Measurements from ENCODE around the gene CCL8. TPM values are rescaled to one million over a fixed set of nuclear protein-coding genes. Genes with fewer than 3 reads are reported as not detected.

Gene CCL8
- total and polyA plus RNA-seq, 7 experiments from 2014 or later, result not detected

DNA sequence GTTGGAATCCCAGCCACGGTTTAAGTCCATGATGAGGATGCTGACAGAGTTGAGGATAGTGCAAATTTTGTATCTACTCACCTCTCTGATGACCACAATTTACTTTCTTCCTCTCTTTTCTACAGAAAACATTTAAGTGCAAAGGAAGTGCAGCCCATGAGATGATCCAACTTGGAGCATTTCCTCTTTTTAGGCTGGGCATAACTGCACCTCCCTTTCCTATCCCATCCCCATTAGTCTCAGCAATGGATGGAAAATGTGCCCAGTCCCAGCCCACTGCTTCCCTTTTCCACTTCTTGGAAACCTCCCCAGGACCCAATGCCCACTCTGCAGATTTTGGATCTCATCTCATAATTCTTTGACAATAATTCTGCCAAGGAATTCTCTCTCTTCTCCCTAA, 16.6 kb upstream of the CCL8 start:
- no peak overlapping the region for H3K4me3 Mint-ChIP-seq
- no peak overlapping the region for H3K27ac Mint-ChIP-seq
- peaks cover 9 to 37% (median 27%) of the 10 kb centered on the region in 5 donors for H3K27me3 Mint-ChIP-seq
- no peak for ATAC-seq
- H3K36me3 Mint-ChIP-seq, result no peaks in the 10 kb centered on the region
- no peak for DNase-seq
- ChIA-PET POLR2A (no interaction called here), CTCF (no interaction called here)
- H3K4me1 ChIP-seq (ENCODE audit: control insufficient read depth in 2 of 2, insufficient read depth in 2 of 2, low read length in 2 of 2), result no peaks in the 10 kb centered on the region
- peaks cover 0 to 5% (median 3%) of the 10 kb centered on the region in 11 donors for H3K9me3 Mint-ChIP-seq
- intact Hi-C loops (cut with micrococcal nuclease), result no loop called here
- no peaks in the 10 kb centered on the region for H3K36me3 ChIP-seq (ENCODE audit: control insufficient read depth in 2 of 3, insufficient read depth in 3 of 3, low read length in 3 of 3)
- H3K27ac ChIP-seq (ENCODE audit: low read depth, low read length), result no peak overlapping the region
- peaks cover 0 to 50% (median 0%) of the 10 kb centered on the region in 7 donors for H3K4me1 Mint-ChIP-seq
- peaks cover 0 to 3% of the 10 kb centered on the region in 2 donors for H3K27me3 ChIP-seq (ENCODE audit: control insufficient read depth in 2 of 2, insufficient read depth in 2 of 2, low read length in 2 of 2)
- H3K4me3 ChIP-seq (ENCODE audit: low read length), result no peak overlapping the region
- no peaks in the 10 kb centered on the region for H3K9me3 ChIP-seq (ENCODE audit: control insufficient read depth in 2 of 3, low read length in 3 of 3)

DNA sequence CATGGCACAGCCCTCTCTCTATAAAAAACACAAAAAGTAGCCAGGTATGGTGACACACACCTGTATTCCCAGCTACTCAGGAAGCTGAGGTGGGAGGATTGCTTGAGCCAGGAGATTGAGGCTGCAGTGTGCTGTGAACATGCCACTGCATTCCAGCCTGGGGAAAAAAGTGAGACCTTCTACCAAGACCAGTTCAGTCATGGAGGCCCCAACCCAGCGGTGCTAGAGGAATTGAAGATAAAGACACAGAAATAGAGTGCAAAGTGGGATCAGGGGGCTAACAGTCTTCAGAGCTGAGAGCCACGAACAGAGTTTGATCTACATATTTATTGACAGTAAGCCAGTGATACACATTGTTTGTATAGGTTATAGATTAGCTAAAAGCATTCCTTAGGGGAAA, 15.6 kb upstream of the CCL8 start:
- DNase-seq (no peak), ATAC-seq (no peak)
- H3K9me3 ChIP-seq (ENCODE audit: control insufficient read depth in 2 of 3, low read length in 3 of 3), result no peaks in the 10 kb centered on the region
- Mint-ChIP-seq H3K36me3 (no peaks in the 10 kb centered on the region), H3K27ac (no peak overlapping the region), H3K4me1 (peaks cover 0 to 53% (median 0%) of the 10 kb centered on the region in 7 donors), H3K4me3 (no peak overlapping the region), H3K9me3 (peaks cover 0 to 3% (median under 1%) of the 10 kb centered on the region in 11 donors), H3K27me3 (peaks cover 5 to 33% (median 24%) of the 10 kb centered on the region in 5 donors)
- H3K36me3 ChIP-seq (ENCODE audit: control insufficient read depth in 2 of 3, insufficient read depth in 3 of 3, low read length in 3 of 3), result no peaks in the 10 kb centered on the region
- no peak overlapping the region for H3K4me3 ChIP-seq (ENCODE audit: low read length)
- no peaks in the 10 kb centered on the region for H3K4me1 ChIP-seq (ENCODE audit: control insufficient read depth in 2 of 2, insufficient read depth in 2 of 2, low read length in 2 of 2)
- H3K27ac ChIP-seq (ENCODE audit: low read depth, low read length), result no peak overlapping the region
- ChIA-PET POLR2A (no interaction called here), CTCF (no interaction called here)
- intact Hi-C loops (cut with micrococcal nuclease), result no loop called here
- H3K27me3 ChIP-seq (ENCODE audit: control insufficient read depth in 2 of 2, insufficient read depth in 2 of 2, low read length in 2 of 2), result peaks cover 0 to 3% of the 10 kb centered on the region in 2 donors

DNA sequence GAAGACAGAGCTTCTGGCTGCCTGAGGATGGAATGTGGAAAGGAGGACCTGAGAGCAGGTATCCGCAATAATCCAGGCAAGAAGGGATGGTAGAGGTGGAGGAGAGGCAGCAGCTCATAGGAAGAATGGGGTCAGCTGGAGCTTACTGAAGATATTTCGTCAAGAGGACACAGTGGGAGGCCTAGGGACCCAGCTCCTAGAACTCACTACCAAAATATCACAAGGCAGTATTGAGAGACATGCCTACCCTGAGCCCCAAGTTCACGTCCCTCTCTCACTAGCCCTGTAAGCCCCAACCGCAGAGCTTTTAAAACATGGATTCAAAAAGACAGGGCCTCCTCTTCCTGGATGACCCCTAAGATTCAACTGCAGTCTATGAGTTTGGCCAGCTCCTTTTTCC, 14.2 kb upstream of the CCL8 start:
- Histone ChIP-seq H3K4me3 (ENCODE audit: low read length) (no peak overlapping the region), H3K27ac (ENCODE audit: low read depth, low read length) (no peak overlapping the region), H3K36me3 (ENCODE audit: control insufficient read depth in 2 of 3, insufficient read depth in 3 of 3, low read length in 3 of 3) (no peaks in the 10 kb centered on the region), H3K9me3 (ENCODE audit: control insufficient read depth in 2 of 3, low read length in 3 of 3) (no peaks in the 10 kb centered on the region), H3K4me1 (ENCODE audit: control insufficient read depth in 2 of 2, insufficient read depth in 2 of 2, low read length in 2 of 2) (no peaks in the 10 kb centered on the region), H3K27me3 (ENCODE audit: control insufficient read depth in 2 of 2, insufficient read depth in 2 of 2, low read length in 2 of 2) (peaks cover 0 to 3% of the 10 kb centered on the region in 2 donors)
- ATAC-seq (no peak), DNase-seq (no peak)
- CTCF ChIA-PET, result no interaction called here
- Mint-ChIP-seq H3K4me1 (peaks cover 0 to 53% (median 0%) of the 10 kb centered on the region in 7 donors), H3K36me3 (no peaks in the 10 kb centered on the region), H3K27me3 (peaks cover 0 to 28% (median 10%) of the 10 kb centered on the region in 5 donors), H3K27ac (no peak overlapping the region), H3K9me3 (peaks cover 0 to 3% (median 0%) of the 10 kb centered on the region in 11 donors), H3K4me3 (no peak overlapping the region)
- intact Hi-C loops (cut with micrococcal nuclease), result no loop called here
- POLR2A ChIA-PET, result no interaction called here

DNA sequence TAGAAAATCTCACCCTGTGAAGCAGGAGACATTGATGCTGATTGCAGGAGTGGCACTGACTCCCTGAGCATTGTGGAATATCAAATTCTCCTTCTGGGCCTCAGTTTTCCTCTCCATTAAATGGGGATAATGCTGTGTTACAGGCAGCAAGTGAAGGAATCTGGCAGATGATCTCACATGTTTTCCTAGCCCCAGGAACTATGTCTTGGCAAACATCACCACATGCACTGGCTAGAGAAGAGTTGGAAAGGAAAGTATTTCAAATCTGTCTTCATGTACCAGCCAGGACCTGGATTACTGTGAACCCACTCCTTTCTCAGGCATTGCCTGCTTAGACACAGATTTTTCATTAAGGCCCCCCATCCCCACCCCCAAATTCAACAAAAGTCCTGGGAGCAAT, 13.6 kb upstream of the CCL8 start:
- no peaks in the 10 kb centered on the region for H3K36me3 Mint-ChIP-seq
- ChIA-PET POLR2A (no interaction called here), CTCF (no interaction called here)
- H3K27ac ChIP-seq (ENCODE audit: low read depth, low read length), result no peak overlapping the region
- no peaks in the 10 kb centered on the region for H3K4me1 ChIP-seq (ENCODE audit: control insufficient read depth in 2 of 2, insufficient read depth in 2 of 2, low read length in 2 of 2)
- H3K27ac Mint-ChIP-seq, result no peak overlapping the region
- H3K36me3 ChIP-seq (ENCODE audit: control insufficient read depth in 2 of 3, insufficient read depth in 3 of 3, low read length in 3 of 3), result no peaks in the 10 kb centered on the region
- peaks cover 2 to 28% (median 8%) of the 10 kb centered on the region in 5 donors for H3K27me3 Mint-ChIP-seq
- DNase-seq (no peak), ATAC-seq (no peak)
- H3K4me3 ChIP-seq (ENCODE audit: low read length), result no peak overlapping the region
- H3K4me1 Mint-ChIP-seq, result peaks cover 0 to 50% (median 0%) of the 10 kb centered on the region in 7 donors
- no peaks in the 10 kb centered on the region for H3K9me3 ChIP-seq (ENCODE audit: control insufficient read depth in 2 of 3, low read length in 3 of 3)
- peaks cover 0 to 3% (median 0%) of the 10 kb centered on the region in 11 donors for H3K9me3 Mint-ChIP-seq
- intact Hi-C loops (cut with micrococcal nuclease), result no loop called here
- H3K27me3 ChIP-seq (ENCODE audit: control insufficient read depth in 2 of 2, insufficient read depth in 2 of 2, low read length in 2 of 2), result peaks cover 0 to under 1% of the 10 kb centered on the region in 2 donors
- H3K4me3 Mint-ChIP-seq, result no peak overlapping the region

DNA sequence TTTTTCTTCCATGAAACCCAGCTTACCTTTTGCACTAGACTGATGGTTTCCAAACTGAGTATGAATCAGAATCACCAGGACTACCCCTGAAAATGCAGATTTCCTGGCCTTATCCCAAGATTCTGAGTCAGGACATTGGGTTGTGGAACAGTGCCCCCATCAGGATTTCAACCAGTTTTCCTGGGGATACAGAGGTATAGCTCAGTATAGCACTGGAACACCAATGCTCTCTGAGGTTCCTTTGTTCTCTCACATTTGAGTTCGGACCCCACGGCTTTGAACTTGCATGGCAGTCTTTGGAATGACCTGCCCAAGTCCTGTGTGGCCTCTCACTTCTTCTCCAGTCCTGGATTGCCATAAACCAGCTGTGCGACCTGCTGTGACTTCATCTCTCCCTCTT, 12.8 kb upstream of the CCL8 start:
- H3K36me3 ChIP-seq (ENCODE audit: control insufficient read depth in 2 of 3, insufficient read depth in 3 of 3, low read length in 3 of 3), result no peaks in the 10 kb centered on the region
- DNase-seq, result no peak
- no peak overlapping the region for H3K27ac ChIP-seq (ENCODE audit: low read depth, low read length)
- H3K4me1 ChIP-seq (ENCODE audit: control insufficient read depth in 2 of 2, insufficient read depth in 2 of 2, low read length in 2 of 2), result no peaks in the 10 kb centered on the region
- no peaks in the 10 kb centered on the region for H3K9me3 ChIP-seq (ENCODE audit: control insufficient read depth in 2 of 3, low read length in 3 of 3)
- Mint-ChIP-seq H3K36me3 (no peaks in the 10 kb centered on the region), H3K27me3 (peaks cover 0 to 28% (median 5%) of the 10 kb centered on the region in 5 donors), H3K27ac (no peak overlapping the region), H3K4me3 (no peak overlapping the region), H3K9me3 (peaks cover 0 to 3% (median 0%) of the 10 kb centered on the region in 11 donors), H3K4me1 (peaks cover 0 to 42% (median 0%) of the 10 kb centered on the region in 7 donors)
- H3K27me3 ChIP-seq (ENCODE audit: control insufficient read depth in 2 of 2, insufficient read depth in 2 of 2, low read length in 2 of 2), result no peaks in the 10 kb centered on the region
- intact Hi-C loops (cut with micrococcal nuclease), result no loop called here
- no peak overlapping the region for H3K4me3 ChIP-seq (ENCODE audit: low read length)
- ChIA-PET CTCF (no interaction called here), POLR2A (no interaction called here)
- ATAC-seq, result no peak

DNA sequence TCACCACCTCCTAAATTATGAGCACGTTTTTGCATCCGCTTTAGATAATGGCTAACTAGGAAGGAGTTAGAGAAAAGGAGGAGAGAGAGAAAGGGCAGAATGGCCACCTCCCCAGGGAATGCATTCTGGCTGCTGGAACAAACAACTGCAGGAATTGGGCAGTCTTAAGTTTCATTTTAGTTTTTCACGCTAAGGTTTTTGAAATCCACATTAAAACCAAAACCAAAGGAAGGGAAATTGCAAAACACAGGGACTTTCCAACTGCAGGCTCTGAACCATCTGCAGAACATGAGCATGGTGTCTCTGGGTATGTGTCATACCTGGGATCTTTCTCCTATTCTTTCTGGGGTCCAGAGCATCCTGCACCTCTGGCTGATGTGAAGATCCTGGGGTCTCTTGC, 12.1 kb upstream of the CCL8 start:
- Histone ChIP-seq H3K27me3 (ENCODE audit: control insufficient read depth in 2 of 2, insufficient read depth in 2 of 2, low read length in 2 of 2) (no peaks in the 10 kb centered on the region), H3K27ac (ENCODE audit: low read depth, low read length) (no peak overlapping the region), H3K4me1 (ENCODE audit: control insufficient read depth in 2 of 2, insufficient read depth in 2 of 2, low read length in 2 of 2) (no peaks in the 10 kb centered on the region), H3K36me3 (ENCODE audit: control insufficient read depth in 2 of 3, insufficient read depth in 3 of 3, low read length in 3 of 3) (no peaks in the 10 kb centered on the region), H3K9me3 (ENCODE audit: control insufficient read depth in 2 of 3, low read length in 3 of 3) (no peaks in the 10 kb centered on the region), H3K4me3 (ENCODE audit: low read length) (no peak overlapping the region)
- no peak for DNase-seq
- CTCF ChIA-PET, result no interaction called here
- POLR2A ChIA-PET, result no interaction called here
- peak overlapping the region in 1 of 9 donors; percentile 27 for H3K27ac Mint-ChIP-seq
- intact Hi-C loops (cut with micrococcal nuclease), result no loop called here
- peak; percentile 47 for ATAC-seq
- no peaks in the 10 kb centered on the region for H3K36me3 Mint-ChIP-seq
- H3K27me3 Mint-ChIP-seq, result peaks cover 2 to 25% (median 7%) of the 10 kb centered on the region in 5 donors
- peaks cover 0 to 3% (median 0%) of the 10 kb centered on the region in 11 donors for H3K9me3 Mint-ChIP-seq
- peaks cover 0 to 36% (median 0%) of the 10 kb centered on the region in 7 donors for H3K4me1 Mint-ChIP-seq
- H3K4me3 Mint-ChIP-seq, result peak overlapping the region in 1 of 10 donors; percentile 45

DNA sequence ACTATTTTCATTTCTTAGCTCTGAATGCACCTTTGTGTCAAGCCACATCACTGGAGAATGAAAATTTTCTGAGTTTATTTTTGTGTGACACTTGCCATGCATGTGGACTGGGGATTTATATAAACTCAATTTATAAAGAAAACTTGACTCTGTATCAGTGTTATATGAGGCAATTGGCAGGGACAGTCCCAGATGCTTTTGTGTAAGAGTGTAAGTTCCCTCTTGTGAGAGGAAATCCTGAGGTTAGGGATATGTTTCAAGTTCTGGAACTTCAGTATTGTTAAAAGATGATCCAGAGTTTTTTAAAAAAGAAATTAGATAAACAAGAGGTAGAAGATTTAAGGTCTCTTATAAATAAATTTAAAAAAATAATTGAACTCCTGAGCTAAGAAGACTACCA, 10.9 kb upstream of the CCL8 start:
- peaks cover 0 to 32% (median 0%) of the 10 kb centered on the region in 7 donors for H3K4me1 Mint-ChIP-seq
- H3K4me3 ChIP-seq (ENCODE audit: low read length), result no peak overlapping the region
- peaks cover 13 to 27% (median 18%) of the 10 kb centered on the region in 5 donors for H3K27me3 Mint-ChIP-seq
- no peaks in the 10 kb centered on the region for H3K4me1 ChIP-seq (ENCODE audit: control insufficient read depth in 2 of 2, insufficient read depth in 2 of 2, low read length in 2 of 2)
- POLR2A ChIA-PET, result no interaction called here
- ATAC-seq, result peak; percentile 42
- no peak for DNase-seq
- intact Hi-C loops (cut with micrococcal nuclease), result no loop called here
- CTCF ChIA-PET, result no interaction called here
- no peak overlapping the region for H3K27ac Mint-ChIP-seq
- peaks cover 0 to 2% (median 0%) of the 10 kb centered on the region in 11 donors for H3K9me3 Mint-ChIP-seq
- no peaks in the 10 kb centered on the region for H3K9me3 ChIP-seq (ENCODE audit: control insufficient read depth in 2 of 3, low read length in 3 of 3)
- H3K27ac ChIP-seq (ENCODE audit: low read depth, low read length), result no peak overlapping the region
- H3K36me3 ChIP-seq (ENCODE audit: control insufficient read depth in 2 of 3, insufficient read depth in 3 of 3, low read length in 3 of 3), result no peaks in the 10 kb centered on the region
- H3K27me3 ChIP-seq (ENCODE audit: control insufficient read depth in 2 of 2, insufficient read depth in 2 of 2, low read length in 2 of 2), result no peaks in the 10 kb centered on the region
- no peaks in the 10 kb centered on the region for H3K36me3 Mint-ChIP-seq
- H3K4me3 Mint-ChIP-seq, result no peak overlapping the region

Data from naive thymus-derived CD4-positive, alpha-beta T cell (primary cell).